Keratinocyte (primary cell): ENCODE measurements around the gene GNA14. TPM values are rescaled to one million over a fixed set of nuclear protein-coding genes. Genes with fewer than 3 reads are reported as not detected.
"Not testable (repeated sequence)": the region's sequence is repeated elsewhere in the genome, so short reads cannot be mapped to it uniquely, and the experiment has no call there.

Experiments
- DNase-seq: peaks from one replicate; pipeline ENCODE4 v3.0.0-alpha.2; 2011; ENCODE audit warnings: low read depth, missing footprints, low spot score
- FAIRE-seq: peaks from 2 replicates; lab custom pipeline; 2011; peaks lifted over from hg19 to GRCh38; lab: Jason Lieb, UNC
- H2AFZ ChIP-seq: 2 replicates; pipeline ENCODE4 v1.6.0; 2012; ENCODE audit warnings: low read length, control low read depth, inconsistent platforms; ENCODE audit not compliant: control insufficient read depth
- H3K27ac ChIP-seq: 2 replicates; pipeline ENCODE4 v1.5.1; 2011; ENCODE audit warnings: low read length; ENCODE audit not compliant: control insufficient read depth, insufficient read depth
- H3K27me3 ChIP-seq: 3 replicates; pipeline ENCODE4 v1.6.0; 2011; ENCODE audit warnings: low read length; ENCODE audit not compliant: control insufficient read depth, insufficient read depth; ENCODE audit errors: extremely low read depth
- H3K36me3 ChIP-seq, 2 experiments: 2 replicates in 1 of 2; 3 replicates in 1 of 2; pipeline ENCODE4 v1.5.1; 2011; ENCODE audit warnings: low read length in 2 of 2, mild to moderate bottlenecking in 1 of 2; ENCODE audit not compliant: control insufficient read depth in 2 of 2, insufficient read depth in 2 of 2; ENCODE audit errors: extremely low read depth in 1 of 2
- H3K4me1 ChIP-seq: 3 replicates; pipeline ENCODE4 v1.5.1; 2011; ENCODE audit warnings: low read length; ENCODE audit not compliant: control insufficient read depth, insufficient read depth; ENCODE audit errors: extremely low read depth
- H3K4me2 ChIP-seq: 3 replicates; pipeline ENCODE4 v1.6.0; 2011; ENCODE audit warnings: low read depth, low read length; ENCODE audit not compliant: control insufficient read depth, insufficient read depth; ENCODE audit errors: extremely low read depth
- H3K4me3 ChIP-seq, 3 experiments: fragments of 200-600 bp in 1 of 3; sonication (generic) in 1 of 3; 2 replicates in 2 of 3; 3 replicates in 1 of 3; pipeline ENCODE4 v1.5.1; 2011 to 2016; ENCODE audit warnings: low read length in 3 of 3, mild to moderate bottlenecking in 3 of 3, control low read depth in 2 of 3, inconsistent platforms in 1 of 3, low read depth in 1 of 3, mixed read lengths in 1 of 3, mixed run types in 1 of 3, moderate library complexity in 1 of 3; ENCODE audit not compliant: control insufficient read depth in 2 of 3, insufficient read depth in 2 of 3; ENCODE audit errors: extremely low read depth in 1 of 3
- H3K79me2 ChIP-seq: 2 replicates; pipeline ENCODE4 v1.6.0; 2012; ENCODE audit warnings: low read length; ENCODE audit not compliant: control insufficient read depth, insufficient read depth
- H3K9ac ChIP-seq: 3 replicates; pipeline ENCODE4 v1.6.0; 2011; ENCODE audit warnings: low read length; ENCODE audit not compliant: control insufficient read depth, insufficient read depth; ENCODE audit errors: extremely low read depth
- H3K9me1 ChIP-seq: 3 replicates; pipeline ENCODE4 v1.6.0; 2011; ENCODE audit warnings: low read length; ENCODE audit not compliant: control insufficient read depth, insufficient read depth; ENCODE audit errors: extremely low read depth
- H3K9me3 ChIP-seq: 2 replicates; pipeline ENCODE4 v1.5.1; 2012; ENCODE audit warnings: low read depth, low read length; ENCODE audit not compliant: control insufficient read depth
- H4K20me1 ChIP-seq: 3 replicates; pipeline ENCODE4 v1.6.0; 2011; ENCODE audit warnings: low read length; ENCODE audit not compliant: control insufficient read depth, insufficient read depth; ENCODE audit errors: extremely low read depth
- CTCF ChIP-seq, 3 experiments: IDR thresholded peaks in 1 of 3; conservative IDR thresholded peaks in 1 of 3; optimal IDR thresholded peaks in 1 of 3; 2 replicates in 2 of 3; 3 replicates in 1 of 3; pipeline versions ENCODE3 to v1.5.1; 2011; ENCODE audit warnings: low read length in 3 of 3, mild to moderate bottlenecking in 3 of 3, moderate library complexity in 2 of 3, control low read depth in 1 of 3, inconsistent platforms in 1 of 3; ENCODE audit not compliant: insufficient read depth in 2 of 3; ENCODE audit errors: extremely low read depth in 1 of 3
- EZH2 ChIP-seq: IDR thresholded peaks from one replicate; pipeline ENCODE4 v1.6.1; 2012; ENCODE audit warnings: inconsistent platforms, mild to moderate bottlenecking, low read length, moderate library complexity
- dilution Hi-C: fragments of 300-500 bp; cut with MboI; formaldehyde crosslinking; loops from one replicate; pipeline ENCODE4 v1.7.0; 2020; ENCODE audit warnings: low sequenced_read_pairs; ENCODE audit not compliant: extremely low pct_ligation_motif_present
- polyA plus RNA-seq, 5 experiments: library from polyadenylated mRNA; depleted of rRNA in 3 of 5; stranded (reverse) in 3 of 5; stranded (forward) in 1 of 5; unstranded in 1 of 5; fragments of >200 nt; gene quantifications; 1 replicate in 1 of 5; 2 replicates in 3 of 5; 3 replicates in 1 of 5; pipeline versions ENCODE4 v1.2.1 to v1.2.3, GENCODE V29; 2011 to 2012; ENCODE audit warnings: missing spikeins in 2 of 5, low read depth in 1 of 5, low replicate concordance in 1 of 5

The GNA14 gene
- polyA plus RNA-seq, 1 donor (not counting 4 experiments of a cell fraction or from before 2014, with no cell fraction given): not detected

- dilution Hi-C loops: no loop called here
- no peaks in the 10 kb centered on the region for H3K27me3 ChIP-seq
- no peaks in the 10 kb centered on the region for H3K9me1 ChIP-seq
- H3K4me2 ChIP-seq: no peak overlapping the region
- no peak for TF ChIP-seq EZH2
- TF ChIP-seq CTCF (optimal IDR thresholded peaks at IDR 0.05 in 1 of 3, IDR thresholded peaks at IDR 0.05 in 1 of 3, conservative IDR thresholded peaks at IDR 0.05 in 1 of 3; ENCODE audit: extremely low read depth in 1 of 3, insufficient read depth in 2 of 3, low read length in 3 of 3): no peak
- DNase-seq: no peak
- H2AFZ ChIP-seq: no peak overlapping the region
- no peaks in the 10 kb centered on the region for H3K9me3 ChIP-seq
- H3K36me3 ChIP-seq: no peaks in the 10 kb centered on the region
- no peak for FAIRE-seq
- no peaks in the 10 kb centered on the region for H4K20me1 ChIP-seq
- H3K9ac ChIP-seq: no peak overlapping the region
- H3K4me3 ChIP-seq: no peak overlapping the region
- H3K27ac ChIP-seq: no peak overlapping the region
- H3K79me2 ChIP-seq: no peaks in the 10 kb centered on the region
- no peaks in the 10 kb centered on the region for H3K4me1 ChIP-seq
Measured at GRCh38 chr9:77418226-77418625, 229.9 kb downstream of the GNA14 start.

- DNase-seq: no peak
- no peak overlapping the region for H3K9ac ChIP-seq
- no peak overlapping the region for H3K27ac ChIP-seq
- H3K36me3 ChIP-seq: no peaks in the 10 kb centered on the region
- no peaks in the 10 kb centered on the region for H3K4me1 ChIP-seq
- no peak for FAIRE-seq
- H3K9me1 ChIP-seq: no peaks in the 10 kb centered on the region
- H4K20me1 ChIP-seq: no peaks in the 10 kb centered on the region
- H3K4me3 ChIP-seq: no peak overlapping the region
- no peaks in the 10 kb centered on the region for H3K27me3 ChIP-seq
- no peaks in the 10 kb centered on the region for H3K9me3 ChIP-seq
- H3K79me2 ChIP-seq: no peaks in the 10 kb centered on the region
- TF ChIP-seq EZH2: no peak
- TF ChIP-seq CTCF (optimal IDR thresholded peaks at IDR 0.05 in 1 of 3, IDR thresholded peaks at IDR 0.05 in 1 of 3, conservative IDR thresholded peaks at IDR 0.05 in 1 of 3; ENCODE audit: extremely low read depth in 1 of 3, insufficient read depth in 2 of 3, low read length in 3 of 3): no peak
- H3K4me2 ChIP-seq: no peak overlapping the region
- dilution Hi-C loops: no loop called here
- no peak overlapping the region for H2AFZ ChIP-seq
Measured at GRCh38 chr9:77417566-77417965, 230.6 kb downstream of the GNA14 start.

- H3K36me3 ChIP-seq, H3K4me2 ChIP-seq, H2AFZ ChIP-seq, H3K9me3 ChIP-seq, H3K9me1 ChIP-seq, H3K4me1 ChIP-seq, dilution Hi-C loops, H3K27me3 ChIP-seq, FAIRE-seq, H4K20me1 ChIP-seq, H3K4me3 ChIP-seq, DNase-seq, H3K9ac ChIP-seq, H3K79me2 ChIP-seq, H3K27ac ChIP-seq: not testable (repeated sequence)
Measured at GRCh38 chr9:77408521-77408920, 239.6 kb downstream of the GNA14 start.
